T-helper 1 cell (primary cell): Measurements from ENCODE around the gene SMIM21.

Source experiments
- DNase-seq, 5 donors: peaks; one replicate each; pipeline ENCODE4 v3.0.0-alpha.2; 2012 to 2020
- total RNA-seq, 4 donors: gene quantifications; one replicate each; lab custom pipeline; 2026; lab: John Stamatoyannopoulos, UW

SMIM21 gene
- total RNA-seq: 0 reads per million in 4 donors

- no peak for DNase-seq
Measured at GRCh38 chr18:75427603-75428002, at the start of gene SMIM21. SMIM21 (minus strand) TSS chr18:75427703; CDS start chr18:75427563, 140 bp downstream.

- DNase-seq: no peak
Measured at GRCh38 chr18:75475228-75475627, 47.7 kb upstream of the SMIM21 start.

DNA sequence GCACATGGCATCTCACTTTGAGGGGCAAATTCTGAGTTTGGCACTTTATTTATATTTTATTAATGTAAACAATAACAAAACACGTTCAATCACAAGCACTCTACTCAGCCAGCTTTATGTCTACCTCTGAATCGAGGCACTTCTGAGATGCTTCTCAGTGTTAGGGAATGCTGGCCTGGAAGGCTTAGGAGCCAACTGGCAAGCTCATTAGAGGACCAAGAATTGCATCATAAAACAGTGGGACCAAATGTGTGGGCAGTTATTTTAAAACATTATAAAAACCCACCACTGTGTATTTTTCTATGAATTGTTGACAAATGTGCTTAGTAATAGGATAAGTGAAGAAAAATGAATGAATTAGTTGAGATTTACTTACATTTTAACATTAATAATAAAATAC is 46.8 kb upstream of the SMIM21 start:
- no peak for DNase-seq

DNA sequence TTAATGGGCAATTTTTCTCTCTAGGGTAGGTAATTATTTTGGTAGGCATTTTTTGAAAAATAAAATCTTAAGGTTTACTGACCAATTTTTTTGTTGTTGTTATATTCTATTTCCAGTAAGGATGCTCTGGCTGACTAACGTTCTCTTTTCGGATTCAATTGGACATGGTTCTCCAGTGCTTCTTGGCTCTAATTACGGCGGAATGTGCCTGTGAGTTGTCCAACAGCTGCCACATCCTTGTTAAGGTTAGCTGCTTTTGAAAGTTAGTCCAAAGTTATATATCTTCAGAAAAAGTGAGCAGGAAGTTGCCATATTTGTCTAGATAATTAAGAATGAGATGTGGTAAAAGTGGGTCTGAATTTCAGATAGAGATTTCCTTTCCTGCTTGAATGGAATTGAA is 45.8 kb upstream of the SMIM21 start:
- DNase-seq: no peak

GRCh38 chr18:75472906-75473305 is 45.4 kb upstream of the SMIM21 start:
- DNase-seq: no peak

- DNase-seq: no peak
Measured at GRCh38 chr18:75472396-75472795, 44.9 kb upstream of the SMIM21 start.

DNA sequence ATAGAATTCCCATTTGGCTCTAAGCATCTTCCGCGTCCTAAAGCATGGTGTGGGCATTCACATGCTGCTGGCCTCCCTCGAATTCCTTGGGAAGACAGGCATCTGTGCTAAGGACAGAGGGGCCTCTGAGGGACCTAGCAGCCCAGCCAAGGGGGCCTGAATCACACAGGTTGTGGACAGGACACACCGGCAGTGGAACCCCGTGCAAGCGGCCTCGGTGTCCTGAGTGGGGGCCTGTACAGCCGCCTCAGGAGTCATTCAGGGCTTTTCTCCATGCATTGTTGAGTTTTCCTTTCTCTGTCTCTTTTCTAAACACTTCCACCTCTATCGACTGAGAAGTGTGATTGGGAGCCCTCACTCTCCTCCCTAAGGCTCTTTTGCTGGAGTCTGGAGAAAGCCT is 44.3 kb upstream of the SMIM21 start:
- no peak for DNase-seq

- DNase-seq: no peak
Measured at GRCh38 chr18:75467851-75468250, 40.3 kb upstream of the SMIM21 start.

GRCh38 chr18:75467281-75467795 is 39.8 kb upstream of the SMIM21 start:
- DNase-seq: no peak

GRCh38 chr18:75464356-75464755 is 36.9 kb upstream of the SMIM21 start:
- DNase-seq: no peak

- no peak for DNase-seq
Measured at GRCh38 chr18:75462178-75462832, 34.8 kb upstream of the SMIM21 start.

- no peak for DNase-seq
Measured at GRCh38 chr18:75456199-75456631, 28.7 kb upstream of the SMIM21 start.

DNA sequence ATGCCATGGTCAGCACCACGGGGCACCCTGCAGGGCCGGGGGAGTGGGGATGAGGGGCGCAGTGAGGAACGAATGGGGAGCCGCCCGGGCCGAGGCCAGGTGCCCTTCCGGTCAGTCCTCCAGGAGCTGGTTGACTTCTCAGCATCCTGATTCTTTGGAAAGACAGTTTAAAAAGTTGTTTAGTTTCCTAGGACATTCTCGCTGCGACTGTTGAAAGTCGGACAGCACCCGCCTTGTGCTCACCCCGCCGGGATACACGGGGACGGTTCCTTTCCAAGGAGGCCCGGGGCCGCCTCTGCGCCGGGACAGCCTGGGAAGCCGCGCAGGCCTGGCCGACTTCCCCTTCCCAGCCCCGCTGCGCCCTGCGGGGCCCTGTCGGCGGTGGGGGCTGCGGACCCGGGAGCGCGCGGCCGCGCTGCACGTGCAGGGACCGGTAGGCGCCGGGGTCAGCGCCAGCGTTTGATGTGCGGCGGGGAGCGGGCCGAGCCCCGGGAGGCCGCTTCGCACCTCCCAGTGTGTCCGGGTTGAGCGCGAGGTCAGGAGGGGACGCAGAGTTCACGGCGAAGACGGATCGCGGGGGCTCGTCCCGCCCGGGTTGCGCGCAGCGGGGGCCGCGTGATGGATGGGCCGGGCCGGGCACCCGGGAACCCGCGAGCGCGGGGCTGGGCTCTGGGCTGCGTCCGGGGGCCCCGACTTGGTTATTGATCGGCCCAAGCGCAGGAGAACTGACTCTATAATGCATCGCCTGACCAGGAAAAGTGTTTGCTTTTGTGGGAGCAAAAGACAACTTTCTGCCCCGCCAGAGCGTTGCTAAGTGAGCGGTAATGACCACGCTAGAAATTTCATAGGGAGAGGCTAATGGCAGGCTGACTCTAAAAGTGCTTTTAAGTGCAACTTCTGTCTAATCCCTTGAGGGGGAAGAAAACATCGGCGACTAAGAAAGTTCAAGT is 28.0 kb upstream of the SMIM21 start:
- no peak for DNase-seq

DNA sequence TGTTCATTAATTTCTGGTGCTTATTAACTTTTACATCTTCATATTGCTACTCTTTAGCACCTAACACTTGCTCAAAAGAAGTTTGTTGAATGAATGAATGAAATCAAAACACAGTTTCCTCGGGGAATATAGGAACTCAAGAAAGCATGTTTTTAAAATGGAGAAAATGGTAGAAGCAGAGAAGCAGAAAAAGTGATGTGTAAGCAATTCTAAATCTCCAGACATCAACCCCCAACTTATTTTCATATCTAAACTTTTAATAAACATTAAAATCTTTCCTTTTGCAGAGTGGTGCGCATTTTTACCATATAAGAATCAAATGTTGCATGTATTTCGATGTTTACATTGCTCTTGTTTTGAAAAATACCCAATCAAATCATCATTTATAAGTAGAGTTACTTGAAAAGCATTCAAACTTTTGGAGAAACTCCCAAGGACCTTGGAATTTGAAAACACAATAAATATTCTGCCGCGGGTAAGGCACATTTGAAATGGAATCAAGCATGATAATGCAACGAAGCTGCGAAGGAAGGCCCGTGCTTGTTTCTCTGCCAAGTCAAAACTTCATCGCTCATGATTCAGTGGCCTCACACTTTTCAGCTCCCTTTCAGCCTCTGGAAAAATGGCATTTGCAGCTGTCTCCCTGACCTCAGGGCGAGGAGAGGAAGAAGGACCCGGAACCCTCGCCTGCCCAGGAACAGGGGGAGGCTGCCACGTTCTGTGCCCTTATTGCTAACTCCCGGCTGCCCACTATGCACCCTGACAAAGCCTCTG is 26.7 kb upstream of the SMIM21 start:
- DNase-seq: no peak

GRCh38 chr18:75450906-75451305 is 23.4 kb upstream of the SMIM21 start:
- DNase-seq: no peak

DNA sequence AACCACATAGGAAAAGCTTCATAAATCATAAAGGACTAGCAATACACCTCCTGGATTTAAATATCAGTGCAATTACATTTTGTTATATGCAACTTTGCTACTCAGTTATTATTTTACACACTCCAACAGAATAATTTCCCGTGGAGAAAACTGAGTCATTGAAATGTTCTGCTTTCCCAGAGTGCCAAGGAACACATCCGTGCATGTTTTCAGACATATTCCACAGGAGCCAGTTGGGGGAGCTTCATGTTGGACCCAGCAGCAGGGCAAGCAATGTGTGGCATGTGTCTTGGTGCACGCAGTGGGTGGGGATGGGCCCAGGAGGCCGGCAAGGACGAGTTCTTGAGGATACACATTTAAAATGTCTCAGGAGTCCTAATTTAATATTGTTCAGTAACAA is 14.4 kb upstream of the SMIM21 start:
- no peak for DNase-seq

DNA sequence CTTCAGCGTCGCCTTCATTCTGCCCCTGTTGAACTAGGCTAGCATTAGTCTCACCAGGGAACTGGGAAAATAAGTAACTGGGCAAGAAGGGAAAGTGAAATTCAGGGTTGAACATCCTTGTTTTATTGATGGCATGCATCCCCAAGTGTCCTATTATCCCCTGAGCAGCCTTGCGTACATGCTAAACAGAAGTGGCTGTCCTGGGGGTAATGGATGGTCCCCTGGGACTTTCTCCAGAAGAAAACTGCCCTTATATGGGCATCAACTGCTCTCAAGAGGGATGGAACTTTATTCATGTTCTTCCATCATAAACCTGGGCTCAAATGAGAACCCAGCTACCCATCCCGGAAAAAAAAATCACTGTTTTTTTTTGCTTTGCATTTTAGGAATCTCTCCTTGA is 11.8 kb upstream of the SMIM21 start:
- no peak for DNase-seq

DNA sequence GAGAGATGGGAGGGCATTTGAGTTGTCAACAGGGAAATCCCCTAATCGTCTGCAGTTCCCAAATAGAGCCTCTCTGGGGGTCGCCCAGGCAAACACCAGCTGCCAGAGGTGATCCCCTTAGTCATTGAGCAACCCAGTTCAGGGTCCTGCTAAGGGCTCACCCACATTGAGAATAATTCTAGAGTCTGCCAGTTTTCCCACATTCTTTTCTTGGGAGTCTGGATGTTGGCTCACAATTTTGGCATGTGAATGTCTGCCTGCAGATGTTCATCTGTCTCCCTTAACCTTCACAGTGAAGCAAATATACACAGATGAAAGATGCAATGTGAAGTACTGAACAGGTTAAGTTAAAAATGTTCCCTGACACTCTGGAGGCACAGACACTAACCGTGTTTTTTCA is 11.4 kb upstream of the SMIM21 start:
- no peak for DNase-seq

DNA sequence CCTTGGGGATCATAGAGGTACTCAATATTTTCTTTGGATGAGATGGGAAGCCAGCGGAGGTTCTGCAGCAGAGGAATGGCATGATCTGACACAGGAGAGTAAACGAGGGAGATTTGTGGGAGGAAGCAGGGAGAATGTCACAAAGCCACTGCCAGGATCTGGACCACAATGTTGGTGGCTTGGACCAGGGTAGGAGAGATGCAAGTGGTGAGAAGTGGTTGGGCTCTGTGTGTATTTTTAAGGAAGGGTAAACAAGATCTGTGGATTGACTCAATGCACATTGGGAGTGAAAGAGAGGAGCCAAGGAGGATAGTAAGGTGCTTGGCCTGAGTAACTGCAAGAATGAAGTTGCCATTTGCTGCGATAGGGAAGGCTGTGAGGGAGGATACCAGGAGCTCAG is 10.5 kb upstream of the SMIM21 start:
- no peak for DNase-seq

DNA sequence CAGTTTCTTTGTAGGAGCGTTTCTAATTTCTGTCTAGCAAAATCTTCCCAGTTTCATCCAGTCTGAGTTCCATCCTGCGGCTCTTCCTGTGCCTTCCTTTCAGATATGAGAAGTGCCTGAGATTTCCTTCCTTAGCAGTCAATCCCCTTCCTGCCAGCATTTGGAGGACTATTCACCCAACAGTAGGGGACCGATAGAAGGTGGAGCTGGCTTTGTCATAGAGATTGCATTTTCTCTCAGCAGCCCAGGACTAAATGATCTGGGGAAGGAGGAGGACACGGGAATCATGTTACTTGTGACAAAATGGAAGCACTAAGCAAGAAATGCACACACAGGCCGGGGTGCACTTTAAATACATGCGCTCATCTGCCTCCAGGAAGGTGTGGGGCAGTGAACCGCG is 5.6 kb upstream of the SMIM21 start:
- DNase-seq: no peak

DNA sequence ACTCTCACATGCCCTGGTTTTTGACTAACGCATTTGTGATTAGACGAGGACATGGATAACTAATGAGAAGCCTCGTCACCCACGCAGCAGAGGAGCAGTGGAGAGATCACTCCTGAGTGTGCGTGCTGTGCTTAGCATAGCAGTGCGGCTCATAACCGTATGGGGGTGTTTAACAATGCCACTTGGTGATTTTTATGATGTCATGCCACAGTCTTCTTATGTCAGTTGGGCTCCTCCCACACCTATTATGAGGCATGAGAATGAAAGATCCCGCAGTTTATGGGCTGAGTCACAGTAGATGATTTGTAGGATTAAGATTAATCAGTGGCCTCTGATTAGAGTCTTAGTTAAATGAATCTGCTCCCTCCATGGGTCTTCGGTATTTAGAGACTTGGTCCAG is 2.5 kb upstream of the SMIM21 start:
- no peak for DNase-seq

DNA sequence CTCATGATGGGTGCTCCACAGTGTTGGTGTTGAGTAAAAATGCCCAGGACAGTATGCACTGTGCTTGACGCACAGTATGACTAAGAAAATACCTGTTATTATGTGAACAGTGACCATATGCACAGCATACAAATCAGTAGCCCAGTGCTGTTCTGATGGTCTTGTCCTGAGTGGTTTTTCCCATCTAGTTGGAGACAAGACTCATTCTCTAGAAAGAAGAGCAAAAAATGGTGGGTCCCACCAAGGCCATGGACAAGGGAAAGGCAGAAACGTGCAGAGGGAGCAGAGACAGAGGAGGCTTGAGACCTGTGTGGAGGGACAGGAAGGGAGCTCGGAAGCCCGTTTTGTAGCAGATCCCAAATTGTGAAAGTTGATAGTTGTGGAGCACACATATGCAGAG is 987 bp upstream of the SMIM21 start:
- DNase-seq: no peak

GRCh38 chr18:75422341-75422910 is 5.1 kb downstream of the SMIM21 start:
- no peak for DNase-seq
